ENCODE measurements around the gene CUX1.

DNA sequence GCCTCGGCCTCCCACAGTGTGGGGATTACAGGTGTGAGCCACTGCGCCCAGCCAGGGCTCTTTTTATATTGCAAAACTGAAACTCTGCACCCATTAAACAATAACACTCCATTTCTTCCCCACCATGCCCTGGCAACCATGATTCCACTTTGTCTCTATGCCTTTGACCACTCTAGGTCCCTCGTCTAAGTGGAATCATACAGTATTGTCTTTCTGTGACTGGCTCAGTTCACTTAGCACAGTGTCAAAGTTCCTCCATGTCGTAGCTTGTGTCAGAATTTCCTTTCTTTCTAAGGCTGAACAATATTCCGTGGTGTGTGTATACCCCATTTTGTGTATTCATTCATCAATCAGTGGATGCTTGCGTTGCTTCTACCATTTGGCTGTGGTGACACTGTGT lies 46.2 kb downstream of the CUX1 start:
- TF ChIP-seq, protein P1, sequence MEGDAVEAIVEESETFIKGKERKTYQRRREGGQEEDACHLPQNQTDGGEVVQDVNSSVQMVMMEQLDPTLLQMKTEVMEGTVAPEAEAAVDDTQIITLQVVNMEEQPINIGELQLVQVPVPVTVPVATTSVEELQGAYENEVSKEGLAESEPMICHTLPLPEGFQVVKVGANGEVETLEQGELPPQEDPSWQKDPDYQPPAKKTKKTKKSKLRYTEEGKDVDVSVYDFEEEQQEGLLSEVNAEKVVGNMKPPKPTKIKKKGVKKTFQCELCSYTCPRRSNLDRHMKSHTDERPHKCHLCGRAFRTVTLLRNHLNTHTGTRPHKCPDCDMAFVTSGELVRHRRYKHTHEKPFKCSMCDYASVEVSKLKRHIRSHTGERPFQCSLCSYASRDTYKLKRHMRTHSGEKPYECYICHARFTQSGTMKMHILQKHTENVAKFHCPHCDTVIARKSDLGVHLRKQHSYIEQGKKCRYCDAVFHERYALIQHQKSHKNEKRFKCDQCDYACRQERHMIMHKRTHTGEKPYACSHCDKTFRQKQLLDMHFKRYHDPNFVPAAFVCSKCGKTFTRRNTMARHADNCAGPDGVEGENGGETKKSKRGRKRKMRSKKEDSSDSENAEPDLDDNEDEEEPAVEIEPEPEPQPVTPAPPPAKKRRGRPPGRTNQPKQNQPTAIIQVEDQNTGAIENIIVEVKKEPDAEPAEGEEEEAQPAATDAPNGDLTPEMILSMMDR (IDR thresholded peaks at IDR 0.05) = no peak
- no peak for TF ChIP-seq EZH2 (IDR thresholded peaks at IDR 0.05)

All from neural progenitor cell (in vitro differentiated cells).